Measurements from ENCODE around the gene DSG2.
"Not testable (repeated sequence)": the region's sequence is repeated elsewhere in the genome, so short reads cannot be mapped to it uniquely, and the experiment has no call there.

DSG2 gene

DNA sequence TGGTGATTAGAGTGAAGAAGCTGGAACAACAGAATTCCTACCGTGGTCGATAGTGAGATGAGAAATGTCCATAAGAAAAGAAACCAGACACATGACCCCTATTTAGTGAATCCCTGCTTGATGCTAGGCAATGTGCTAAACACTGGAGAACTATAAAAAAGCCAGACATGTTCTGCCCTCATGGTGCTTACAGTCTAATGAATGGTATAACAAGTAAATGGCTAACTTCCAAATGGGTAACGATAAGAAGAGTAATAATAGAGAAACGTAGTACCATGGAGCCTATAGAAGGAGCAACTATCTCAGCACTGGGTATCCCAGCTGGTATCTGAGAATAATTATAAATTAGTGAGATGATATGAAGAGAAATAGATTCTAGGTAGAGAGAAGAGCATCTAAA lies 5.0 kb downstream of the DSG2 start:
- no peak for DNase-seq

DNA sequence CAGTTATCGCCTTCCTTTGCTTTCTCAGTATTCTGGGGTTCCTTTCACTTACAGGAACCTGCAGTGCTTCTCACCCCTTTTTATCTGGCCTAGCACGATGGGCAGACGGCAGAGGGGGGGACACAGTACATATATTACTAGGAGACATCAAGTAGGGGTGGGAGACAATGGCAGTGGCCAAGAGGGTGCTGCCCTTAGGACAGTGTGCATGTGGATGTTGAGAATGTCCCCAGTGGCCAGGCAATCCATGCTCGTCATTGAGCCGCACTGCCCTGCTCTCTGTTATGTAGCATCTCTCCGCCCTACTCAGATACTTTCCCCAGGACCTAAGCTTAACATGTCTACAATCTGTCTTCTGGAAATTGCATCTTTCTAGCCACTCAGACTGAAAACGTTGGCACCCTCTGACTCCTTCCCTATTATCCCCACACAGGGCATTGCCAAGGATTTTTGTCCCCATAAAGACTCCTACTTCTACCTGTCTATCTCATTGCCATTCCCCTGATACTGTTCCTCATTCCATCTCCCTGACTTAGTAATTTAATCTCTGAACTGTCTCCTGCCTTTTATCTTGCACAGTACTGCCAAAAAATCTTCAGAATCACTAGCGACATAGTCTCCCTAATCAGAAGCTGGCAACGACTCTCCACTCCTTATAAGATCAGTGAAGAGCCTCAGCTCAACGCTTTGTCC lies 6.6 kb downstream of the DSG2 start:
- DNase-seq = no peak

DNA sequence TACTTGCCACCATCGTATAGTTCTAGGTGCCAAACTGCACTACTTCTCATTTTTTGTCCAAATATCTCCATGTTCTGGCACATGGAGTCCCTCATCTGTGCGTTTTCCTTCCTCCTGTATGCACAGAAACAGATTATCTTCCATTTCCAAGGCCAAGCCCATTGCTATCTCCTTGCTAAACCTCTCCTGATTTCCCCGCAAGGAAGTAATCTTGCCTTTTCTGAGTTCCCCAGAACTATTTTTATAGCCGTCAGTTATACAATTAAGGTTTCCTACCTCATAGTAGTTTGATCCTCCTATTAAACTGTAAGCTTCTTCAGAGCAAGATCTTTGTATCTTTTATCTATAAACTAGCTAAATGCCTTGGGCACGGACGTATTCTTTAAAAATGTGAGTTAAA lies 7.2 kb downstream of the DSG2 start:
- no peak for DNase-seq

DNA sequence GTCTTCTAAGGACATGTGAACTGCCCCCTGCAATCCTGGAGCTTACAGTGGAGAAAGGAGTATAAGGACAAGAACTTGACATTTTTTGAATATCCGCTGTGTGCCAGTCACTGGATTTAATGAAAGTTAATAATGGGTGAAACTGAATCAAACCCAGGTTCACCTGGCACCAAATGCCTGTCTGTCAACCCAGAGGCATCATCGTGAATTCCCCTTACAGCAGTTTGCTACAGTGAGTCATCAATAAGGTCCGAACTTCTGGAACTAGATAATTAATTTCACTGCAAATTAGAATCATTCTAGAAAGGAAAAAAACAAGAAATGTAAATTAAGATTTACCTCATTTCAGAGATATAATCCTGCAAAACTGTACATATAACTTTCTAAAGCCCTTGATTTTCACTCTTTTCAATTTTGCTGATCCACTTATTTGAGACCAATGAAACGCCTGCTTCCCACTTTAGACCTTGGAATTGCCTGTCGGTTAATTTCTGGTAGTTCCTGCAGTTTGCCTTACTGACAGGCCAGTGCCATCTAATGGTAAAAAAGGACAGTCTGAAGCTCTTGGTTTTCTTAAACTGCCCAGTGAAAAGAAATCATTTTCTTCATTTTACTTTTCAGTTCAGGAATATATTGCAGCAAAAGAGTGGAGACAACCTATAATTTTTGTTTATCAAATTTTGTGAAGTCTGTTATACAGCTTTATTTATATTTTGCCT lies 8.2 kb downstream of the DSG2 start:
- no peak for DNase-seq

DNA sequence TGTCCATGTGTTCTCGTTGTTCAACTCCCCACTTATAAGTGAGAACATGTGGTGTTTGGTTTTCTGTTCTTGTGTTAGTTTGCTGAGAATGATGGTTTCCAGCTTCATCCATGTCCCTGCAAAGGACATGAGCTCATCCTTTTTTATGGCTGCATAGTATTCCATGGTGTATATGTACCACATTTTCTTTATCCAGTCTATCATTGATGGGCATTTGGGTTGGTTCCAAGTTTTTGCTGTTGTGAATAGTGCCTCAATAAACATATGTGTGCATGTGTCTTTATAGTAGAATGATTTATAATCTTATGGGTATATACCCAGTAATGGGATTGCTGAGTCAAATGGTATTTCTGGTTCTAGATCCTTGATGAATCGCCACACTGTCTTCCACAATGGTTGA lies 9.1 kb downstream of the DSG2 start:
- DNase-seq = not testable (repeated sequence)

DNA sequence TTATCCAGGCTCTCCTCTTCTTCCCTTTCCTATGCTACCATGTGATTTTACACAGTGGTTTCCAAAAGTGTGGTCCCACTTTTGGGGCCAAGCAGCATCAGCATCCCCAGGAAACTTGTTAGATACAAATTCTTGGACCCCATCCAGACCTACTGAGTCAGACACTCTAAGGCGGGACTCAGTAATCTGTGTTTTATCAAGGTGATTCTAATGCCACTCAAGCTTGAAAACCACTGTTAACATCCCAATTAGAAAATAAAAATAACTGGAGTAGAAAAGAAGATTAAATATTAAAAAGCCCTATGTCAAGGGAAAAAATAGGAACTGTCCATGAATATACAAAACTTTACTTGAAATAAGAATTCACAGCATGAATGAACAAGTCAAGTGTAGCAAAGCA lies 10.8 kb downstream of the DSG2 start:
- no peak for DNase-seq

DNA sequence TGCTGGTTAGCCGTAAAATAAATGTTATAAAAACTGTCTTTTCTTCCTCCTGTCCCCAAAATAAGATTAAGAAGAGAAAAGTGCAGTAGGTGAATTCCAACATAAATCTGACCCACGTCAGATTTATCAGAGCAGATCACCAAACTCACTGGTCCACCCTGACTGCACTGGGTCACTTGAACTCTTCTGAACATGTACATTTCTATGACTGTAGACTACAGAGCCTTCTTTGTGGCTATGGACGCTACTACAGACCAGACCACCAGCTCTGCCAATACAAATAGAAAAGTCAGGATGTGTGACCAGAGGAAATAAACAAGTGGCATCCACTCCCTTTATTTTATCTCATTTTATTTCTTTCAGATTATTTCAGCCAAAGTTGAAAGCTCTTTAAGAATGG lies 11.6 kb downstream of the DSG2 start:
- no peak for DNase-seq

DNA sequence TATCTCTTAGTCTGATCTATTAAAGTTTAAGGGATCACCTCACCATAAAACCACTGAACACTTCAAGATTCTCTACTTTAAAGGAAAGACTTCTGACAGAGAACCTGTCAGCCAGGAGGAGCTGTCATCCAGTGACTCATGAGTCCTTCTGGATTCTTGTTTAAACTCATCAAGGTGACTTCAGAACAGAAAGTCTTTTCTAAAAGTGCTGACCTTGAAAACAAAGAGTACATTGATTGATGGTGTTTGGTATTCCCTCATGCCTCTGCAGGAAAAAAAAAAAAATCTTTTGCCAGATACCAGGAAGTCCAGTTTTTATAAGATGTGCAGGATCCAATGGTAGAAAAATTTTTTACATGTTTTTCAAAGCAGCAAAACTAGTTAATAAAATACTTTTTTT lies 12.3 kb downstream of the DSG2 start:
- DNase-seq = no peak

DNA sequence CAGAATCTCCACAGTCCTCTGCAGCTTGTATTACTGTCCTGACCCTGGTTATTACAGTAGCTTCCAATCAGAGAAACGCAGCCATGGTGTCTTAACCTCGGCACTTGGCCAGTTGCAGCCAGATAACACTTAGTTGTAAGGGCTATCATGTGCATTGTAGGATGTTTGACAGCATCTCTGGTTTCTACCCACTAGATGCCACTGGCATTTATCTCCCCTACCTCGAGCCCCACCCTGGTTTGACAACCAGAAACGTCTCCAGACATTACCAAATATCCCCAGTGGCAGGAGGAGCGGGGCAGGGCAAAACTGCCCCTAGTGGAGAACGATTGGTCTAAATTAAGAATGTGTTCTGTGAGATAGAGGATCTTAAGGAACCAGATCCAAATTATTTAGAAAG lies 13.1 kb downstream of the DSG2 start:
- DNase-seq = no peak

DNA sequence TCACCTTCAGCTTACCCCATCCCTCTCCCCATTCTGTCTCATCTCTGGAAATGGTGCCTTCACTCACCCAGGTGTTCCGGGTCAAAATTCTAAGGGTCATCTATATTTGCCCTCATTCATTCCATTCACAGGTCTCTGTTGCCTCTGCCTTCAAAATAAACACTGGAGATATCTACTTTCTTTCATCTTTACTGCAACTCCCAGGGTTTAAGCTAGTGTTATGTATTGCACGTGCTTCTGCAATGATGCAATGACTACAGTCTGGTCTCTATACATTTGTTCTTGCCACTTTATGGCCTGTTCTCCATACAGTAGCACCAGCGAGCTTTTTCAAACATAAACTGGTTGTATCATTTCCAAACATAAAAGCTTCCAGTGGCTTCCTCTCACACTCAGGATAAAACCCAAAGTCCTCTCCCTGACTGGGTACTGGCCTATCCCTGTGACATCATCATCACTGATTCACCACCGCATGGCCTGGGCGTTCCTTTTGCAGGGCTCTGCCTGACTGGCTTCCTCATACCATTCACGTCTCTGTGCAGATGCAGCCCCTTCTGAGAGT lies 14.3 kb downstream of the DSG2 start:
- no peak for DNase-seq

DNA sequence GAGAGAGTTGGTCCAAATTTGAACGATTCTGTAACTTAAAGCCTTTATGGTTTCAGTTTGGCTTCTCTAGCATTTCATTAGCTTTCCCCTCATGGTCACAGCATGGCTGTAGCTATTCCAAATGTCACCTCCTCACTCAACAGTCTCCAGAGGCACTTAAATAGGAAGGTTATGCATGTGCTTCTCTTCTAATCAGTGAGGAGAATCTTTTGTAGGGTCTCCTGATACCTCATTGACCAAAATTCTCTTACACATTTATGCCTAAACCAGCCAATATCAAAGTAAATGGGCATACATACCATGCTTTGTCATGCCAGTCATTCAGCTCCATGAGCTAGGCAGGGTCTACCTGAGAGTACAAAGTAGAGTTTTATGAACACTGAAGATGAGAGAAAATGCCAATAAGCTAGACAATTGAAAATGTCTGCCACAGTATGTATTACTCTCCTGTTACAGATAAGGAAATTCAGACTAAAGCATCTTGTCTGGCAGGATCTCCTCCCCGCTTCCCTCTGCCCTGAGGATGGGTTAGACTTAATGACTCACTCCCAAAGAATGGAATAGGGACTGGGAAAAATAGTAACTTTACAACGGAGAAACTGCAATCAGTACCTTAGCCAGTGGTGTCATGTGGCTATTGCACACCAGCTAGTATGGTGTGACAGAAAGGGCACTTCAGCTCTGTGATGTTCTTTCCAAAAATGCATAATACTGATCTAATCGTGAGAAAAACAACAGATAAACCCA lies 15.4 kb downstream of the DSG2 start:
- DNase-seq = no peak

DNA sequence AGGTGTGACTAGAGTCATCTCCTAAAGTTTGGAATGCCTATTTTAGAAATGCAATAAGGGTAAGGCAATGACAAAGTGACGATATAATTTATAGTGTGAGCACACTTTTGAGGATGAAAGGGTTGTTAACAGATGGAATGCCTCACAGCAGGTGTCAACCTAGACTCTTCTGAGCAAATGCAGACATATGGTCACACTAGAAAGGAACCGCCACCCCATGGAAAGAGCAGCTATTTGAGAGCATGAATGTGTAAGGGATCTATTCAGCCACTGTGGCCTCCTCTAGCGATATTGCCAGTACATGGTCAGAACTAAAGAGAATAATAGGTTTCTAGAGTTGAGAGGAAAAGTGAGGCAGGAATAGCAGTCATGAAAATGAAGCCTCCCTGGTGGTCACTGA lies 18.5 kb downstream of the DSG2 start:
- no peak for DNase-seq

DNA sequence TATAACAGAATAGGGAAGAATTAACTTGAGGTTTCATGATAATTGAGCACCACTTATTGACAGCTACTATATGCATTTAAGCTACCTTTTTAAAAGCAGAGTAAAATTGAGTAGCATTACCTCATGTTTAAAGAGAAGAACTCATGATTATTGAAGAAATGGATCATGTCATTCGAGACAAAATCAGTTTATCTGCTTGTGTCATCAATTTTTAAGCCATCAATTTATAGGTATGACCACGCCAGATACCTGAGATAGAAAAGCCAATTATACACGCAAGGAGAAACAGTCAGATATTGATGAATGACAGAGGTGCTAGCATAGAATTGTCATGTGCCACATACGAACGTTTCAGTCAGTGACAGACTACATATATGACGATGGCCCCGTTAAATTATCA lies 28.4 kb downstream of the DSG2 start:
- no peak for DNase-seq

DNA sequence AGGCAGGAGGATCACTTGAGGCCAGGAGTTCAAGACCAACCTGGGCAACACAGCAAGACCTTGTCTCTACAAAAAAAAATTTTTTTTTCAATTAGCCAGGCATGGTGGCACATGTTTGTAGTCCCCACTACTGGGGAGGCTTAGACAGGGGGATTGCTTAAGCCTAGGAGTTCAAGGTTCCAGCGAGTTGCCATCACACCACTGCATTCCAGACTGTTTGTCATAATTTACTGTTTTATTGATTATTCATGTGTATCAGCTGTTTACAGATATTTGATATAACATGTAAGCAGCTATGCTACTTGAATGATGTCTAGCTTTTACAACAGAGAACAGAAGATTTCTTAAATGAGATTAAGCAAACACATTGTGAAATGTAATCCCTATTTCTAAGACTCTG lies 35.3 kb downstream of the DSG2 start:
- DNase-seq = no peak

DNA sequence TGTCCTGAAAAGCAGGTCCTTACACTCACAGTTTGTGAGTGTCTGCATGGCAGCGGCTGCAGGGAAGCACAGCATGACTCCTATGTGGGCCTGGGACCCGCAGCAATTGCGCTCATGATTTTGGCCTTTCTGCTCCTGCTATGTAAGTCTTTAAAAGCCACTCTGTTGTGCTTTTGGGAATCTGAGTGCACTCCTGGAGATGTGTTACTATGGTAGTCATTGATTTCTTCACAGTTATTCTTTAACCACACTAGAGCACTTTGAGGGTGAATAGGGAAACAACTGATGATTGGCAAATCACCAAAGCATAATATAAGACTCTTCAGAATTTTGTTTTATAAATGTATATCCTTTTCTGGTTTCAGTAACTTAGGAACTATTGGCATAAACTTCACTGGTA lies 40.9 kb downstream of the DSG2 start:
- no peak for DNase-seq

DNA sequence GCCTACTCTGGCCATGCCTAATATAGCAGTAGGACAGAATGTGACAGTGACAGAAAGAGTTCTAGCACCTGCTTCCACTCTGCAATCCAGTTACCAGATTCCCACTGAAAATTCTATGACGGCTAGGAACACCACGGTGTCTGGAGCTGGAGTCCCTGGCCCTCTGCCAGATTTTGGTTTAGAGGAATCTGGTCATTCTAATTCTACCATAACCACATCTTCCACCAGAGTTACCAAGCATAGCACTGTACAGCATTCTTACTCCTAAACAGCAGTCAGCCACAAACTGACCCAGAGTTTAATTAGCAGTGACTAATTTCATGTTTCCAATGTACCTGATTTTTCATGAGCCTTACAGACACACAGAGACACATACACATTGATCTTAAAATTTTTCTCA lies 48.5 kb downstream of the DSG2 start:
- no peak for DNase-seq

DNA sequence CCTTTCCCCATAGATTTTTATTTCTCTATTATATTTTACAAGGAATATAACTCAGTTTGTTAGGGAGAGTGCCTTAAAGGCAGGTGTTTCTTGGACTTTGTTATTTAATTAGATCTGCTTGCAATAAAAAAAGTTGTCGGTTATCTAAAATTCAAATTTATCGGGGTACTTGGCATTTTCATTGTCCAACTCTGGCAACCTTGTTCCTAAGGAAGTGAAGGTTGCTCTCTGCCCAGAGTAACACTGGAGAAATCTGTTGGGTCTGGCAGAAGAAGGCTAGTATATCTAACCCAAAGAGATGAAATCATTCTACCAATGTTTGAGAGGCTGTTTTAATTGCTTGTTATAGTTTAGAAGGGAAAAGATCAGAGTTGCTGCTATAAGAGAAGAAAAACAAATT lies 50.9 kb downstream of the DSG2 start:
- DNase-seq = no peak

DNA sequence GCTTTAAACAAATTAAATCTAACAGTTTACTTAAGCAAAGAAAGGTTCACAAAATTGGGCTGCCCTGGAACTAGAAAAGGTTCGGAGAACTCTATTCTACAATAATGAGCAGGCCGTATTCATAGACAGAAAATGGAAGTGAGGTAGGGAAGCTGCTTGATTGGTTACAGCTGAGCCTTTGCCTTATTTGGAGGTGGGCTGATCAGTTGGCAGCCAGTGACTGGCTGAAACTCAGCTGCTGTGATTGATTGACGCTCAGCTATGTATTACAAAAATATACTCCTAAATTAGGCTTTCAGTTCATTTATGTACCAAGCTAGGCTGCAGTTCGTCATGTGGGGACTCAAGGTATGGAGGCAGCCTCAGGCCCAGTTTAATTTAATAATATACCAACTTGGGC lies 51.4 kb downstream of the DSG2 start:
- no peak for DNase-seq

DNA sequence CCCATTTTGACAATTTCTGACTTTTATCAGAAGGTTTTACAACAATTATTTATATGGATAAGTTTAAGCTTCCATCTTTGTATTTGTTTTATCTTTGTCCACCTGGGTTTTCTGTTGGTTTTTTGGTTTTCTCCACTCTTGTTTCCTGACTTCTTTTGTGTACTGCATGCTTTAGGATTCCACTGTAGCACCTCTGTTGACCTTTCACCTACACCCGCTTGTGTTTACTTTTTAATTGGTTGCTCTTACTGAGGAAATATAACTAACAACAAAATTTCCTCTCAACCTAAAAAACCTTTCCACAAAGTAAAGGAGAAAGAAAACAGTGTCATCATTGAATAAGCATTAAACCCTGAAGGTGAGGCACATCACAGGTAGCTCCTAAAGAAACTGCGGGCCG lies 53.9 kb downstream of the DSG2 start:
- no peak for DNase-seq

DNA sequence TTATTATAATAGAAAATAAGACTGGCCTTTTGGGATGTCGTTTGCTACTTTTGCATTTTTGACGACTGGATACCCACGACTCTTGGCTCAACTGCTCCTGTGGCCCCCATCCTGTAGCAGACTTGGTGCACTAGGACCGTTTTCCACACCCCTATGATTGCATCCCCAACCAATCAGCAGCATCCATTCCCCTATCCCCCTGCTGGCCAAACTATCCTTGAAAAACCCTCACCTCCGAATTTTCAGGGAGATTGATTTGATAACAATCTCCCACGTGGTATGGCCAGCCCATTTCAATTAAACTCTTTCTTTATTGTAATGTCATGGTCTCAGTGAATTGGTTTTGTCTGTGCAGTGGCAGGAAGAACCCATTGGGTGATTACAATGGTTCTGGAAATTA lies 55.8 kb downstream of the DSG2 start:
- DNase-seq = no peak

DNA sequence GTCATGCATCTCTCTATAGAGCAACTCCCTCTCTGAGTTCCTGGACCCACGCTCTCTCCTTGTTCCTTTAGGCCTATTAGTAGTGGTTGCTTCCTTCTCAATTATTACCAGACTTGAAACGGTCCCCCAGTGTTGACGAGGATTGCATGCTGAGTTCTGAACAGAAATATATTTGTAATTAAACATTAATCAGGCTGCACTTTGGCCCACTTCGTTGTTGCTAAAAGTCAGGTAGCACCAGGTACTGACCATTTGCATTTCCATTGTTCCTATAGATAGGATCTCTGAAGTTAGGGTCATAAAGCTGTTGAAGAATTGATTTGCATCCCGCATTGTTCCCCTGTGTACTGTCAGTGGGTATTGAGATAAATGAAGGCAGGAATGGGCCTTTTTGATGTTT lies 56.8 kb downstream of the DSG2 start:
- DNase-seq = no peak

DNA sequence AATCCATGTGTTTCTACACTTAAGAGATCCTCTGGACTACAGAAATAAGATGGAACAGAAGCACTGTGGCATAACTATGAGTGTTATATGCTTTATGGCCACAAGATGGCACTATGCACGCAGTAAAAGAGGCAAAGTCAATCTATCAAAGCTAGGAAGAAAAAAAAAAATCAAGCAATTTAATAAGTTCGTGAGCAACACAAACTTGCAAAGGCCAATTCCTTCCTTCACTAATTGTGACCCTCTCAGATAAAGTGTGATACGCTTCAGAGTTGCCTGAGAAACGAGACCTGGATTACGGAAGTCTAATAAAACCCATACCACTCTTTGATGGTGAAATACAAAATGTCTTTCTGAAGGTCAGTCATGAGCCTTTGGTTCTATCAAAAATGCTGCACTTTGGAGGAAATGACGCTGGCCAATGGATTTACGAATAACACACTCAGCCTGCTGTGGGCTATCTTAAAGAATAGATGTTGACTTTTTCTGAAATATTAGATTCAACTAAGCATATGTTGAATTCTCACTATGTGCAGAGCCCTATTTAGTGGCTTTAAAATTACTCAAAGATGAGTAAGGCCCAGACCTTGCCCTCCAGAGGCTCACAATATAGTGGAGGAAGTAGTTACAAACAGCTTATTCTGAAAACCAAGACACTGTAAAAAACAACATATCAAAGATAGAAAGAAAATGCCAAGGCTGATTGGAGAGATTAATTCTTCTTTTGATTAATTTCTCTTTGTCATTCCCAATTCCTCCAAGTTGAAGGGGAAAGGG lies 58.2 kb downstream of the DSG2 start:
- peak; percentile 41 for DNase-seq

DNA sequence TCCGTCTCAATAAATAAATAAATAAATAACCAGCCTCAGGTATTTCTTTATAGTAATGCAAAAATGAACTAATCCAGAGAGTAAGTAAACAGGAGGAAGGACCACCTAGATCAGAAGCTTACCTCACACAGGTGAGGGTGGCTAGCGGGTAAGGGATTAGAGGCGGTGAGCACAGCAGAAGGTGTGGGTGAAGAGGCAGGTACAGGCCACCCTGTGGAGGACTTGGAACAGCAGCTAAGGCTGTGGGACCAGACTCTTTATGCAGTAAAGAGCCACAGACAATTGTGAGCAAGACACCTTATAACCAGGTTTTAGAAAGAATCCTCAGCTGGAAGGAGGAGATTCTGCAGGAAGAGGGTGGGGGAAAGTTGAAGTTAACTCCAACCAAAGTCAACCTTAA lies 59.5 kb downstream of the DSG2 start:
- no peak for DNase-seq

Data from NCI-H2029 treated with DMSO at 0.1 percent for 48 hours (cell line).